Lower lobe of right lung (tissue), 2 donors: Measurements from ENCODE around the gene PHYKPL. TPM values are rescaled to one million over a fixed set of nuclear protein-coding genes. Genes with fewer than 3 reads are reported as not detected.

Experiments used
- ATAC-seq, 2 donors: fragments of 200-7000 bp; cut with Tn5 transposase; one replicate each; pipeline ENCODE4 v1.9.1; 2020 to 2022; ENCODE audit warnings: mild to moderate bottlenecking in 2 of 2, moderate library complexity in 2 of 2
- DNase-seq: peaks from one replicate; pipeline ENCODE4 v3.0.0-alpha.2; 2020
- H3K27ac ChIP-seq: fragments of 200-600 bp; one replicate; pipeline ENCODE4 v1.8.0; 2022
- H3K27me3 ChIP-seq: fragments of 200-600 bp; one replicate; pipeline ENCODE4 v1.8.0; 2022; ENCODE audit warnings: low read depth
- H3K36me3 ChIP-seq: fragments of 200-600 bp; one replicate; pipeline ENCODE4 v1.8.0; 2022; ENCODE audit warnings: mild to moderate bottlenecking
- H3K4me1 ChIP-seq: fragments of 200-600 bp; one replicate; pipeline ENCODE4 v1.8.0; 2022
- H3K4me3 ChIP-seq: fragments of 200-600 bp; one replicate; pipeline ENCODE4 v1.8.0; 2022; ENCODE audit warnings: mild to moderate bottlenecking
- H3K9me3 ChIP-seq: fragments of 200-600 bp; one replicate; pipeline ENCODE4 v1.8.0; 2022
- intact Hi-C: fragments of 100-400 bp; cut with DNase I; formaldehyde crosslinking; loops from one replicate; pipeline ENCODE4 v1.11.0; 2022
- total RNA-seq: library from RNA; stranded (reverse); fragmentation: NEBNext Ultra II Directional; extraction: Animal tissue kit (Norgen Biotek cat#: 25700); gene quantifications from one replicate; pipeline ENCODE4 v1.2.1, GENCODE V29; 2021
- TF ChIP-seq, protein P1 (sequence below): fragments of 200-600 bp; IDR thresholded peaks from one replicate; pipeline ENCODE4 v1.8.0; 2022; ENCODE audit warnings: antibody characterized with exemption, mild to moderate bottlenecking
- donor health status: DM: no; HTN: yes; CAD: no; lungs with severe emphysema.

The PHYKPL gene
- total RNA-seq, 1 donor from 2014 or later, result 101 TPM

DNA sequence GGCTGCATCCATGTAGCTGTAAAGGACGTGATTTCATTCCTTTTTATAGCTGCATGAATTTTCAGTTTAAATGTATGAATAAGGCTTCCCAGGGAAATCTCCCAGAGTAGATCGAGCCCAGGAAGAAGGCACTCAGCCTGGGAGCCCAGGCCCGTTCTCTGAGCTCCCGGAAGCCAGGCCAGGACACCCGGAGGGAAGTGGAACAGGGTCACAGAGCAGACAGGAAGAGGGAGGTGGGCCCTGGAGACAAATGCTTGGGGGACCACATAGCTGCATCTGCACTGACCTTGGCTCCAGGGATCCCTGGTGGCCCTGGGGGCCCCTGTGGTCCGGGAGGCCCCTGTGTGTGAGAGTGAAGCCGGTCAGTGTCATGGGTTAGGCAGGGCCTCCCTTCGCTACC, 19.7 kb upstream of the PHYKPL start:
- no peaks in the 10 kb centered on the region for H3K36me3 ChIP-seq
- no peak overlapping the region for H3K4me3 ChIP-seq
- no peak overlapping the region for H3K27ac ChIP-seq
- ATAC-seq (no peak), DNase-seq (no peak)
- H3K4me1 ChIP-seq, result no peaks in the 10 kb centered on the region
- intact Hi-C loops, result no loop called here
- H3K9me3 ChIP-seq, result no peaks in the 10 kb centered on the region
- TF ChIP-seq, protein P1, sequence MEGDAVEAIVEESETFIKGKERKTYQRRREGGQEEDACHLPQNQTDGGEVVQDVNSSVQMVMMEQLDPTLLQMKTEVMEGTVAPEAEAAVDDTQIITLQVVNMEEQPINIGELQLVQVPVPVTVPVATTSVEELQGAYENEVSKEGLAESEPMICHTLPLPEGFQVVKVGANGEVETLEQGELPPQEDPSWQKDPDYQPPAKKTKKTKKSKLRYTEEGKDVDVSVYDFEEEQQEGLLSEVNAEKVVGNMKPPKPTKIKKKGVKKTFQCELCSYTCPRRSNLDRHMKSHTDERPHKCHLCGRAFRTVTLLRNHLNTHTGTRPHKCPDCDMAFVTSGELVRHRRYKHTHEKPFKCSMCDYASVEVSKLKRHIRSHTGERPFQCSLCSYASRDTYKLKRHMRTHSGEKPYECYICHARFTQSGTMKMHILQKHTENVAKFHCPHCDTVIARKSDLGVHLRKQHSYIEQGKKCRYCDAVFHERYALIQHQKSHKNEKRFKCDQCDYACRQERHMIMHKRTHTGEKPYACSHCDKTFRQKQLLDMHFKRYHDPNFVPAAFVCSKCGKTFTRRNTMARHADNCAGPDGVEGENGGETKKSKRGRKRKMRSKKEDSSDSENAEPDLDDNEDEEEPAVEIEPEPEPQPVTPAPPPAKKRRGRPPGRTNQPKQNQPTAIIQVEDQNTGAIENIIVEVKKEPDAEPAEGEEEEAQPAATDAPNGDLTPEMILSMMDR, result no peak
- no peaks in the 10 kb centered on the region for H3K27me3 ChIP-seq

DNA sequence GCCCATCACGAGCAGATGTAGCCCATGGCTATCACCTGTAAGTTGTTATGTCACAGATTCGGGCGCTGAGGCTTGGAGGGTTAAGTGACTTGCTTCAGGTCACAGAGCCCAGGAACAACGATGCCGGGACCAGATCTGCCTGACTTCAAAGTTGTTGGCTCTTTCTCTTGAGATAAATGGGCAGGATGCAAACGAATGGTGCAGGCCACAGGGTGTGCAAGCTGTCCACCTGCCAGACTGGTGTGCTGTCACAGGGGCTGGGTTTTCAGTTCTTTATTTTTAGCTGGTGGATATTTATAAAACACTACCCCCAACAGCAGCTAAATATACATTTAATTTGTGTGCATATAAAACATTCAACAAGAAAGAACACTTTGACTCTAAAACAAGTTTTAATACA, 17.7 kb upstream of the PHYKPL start:
- Histone ChIP-seq H3K27me3 (no peaks in the 10 kb centered on the region), H3K9me3 (no peaks in the 10 kb centered on the region), H3K4me1 (no peaks in the 10 kb centered on the region), H3K27ac (no peak overlapping the region), H3K4me3 (no peak overlapping the region), H3K36me3 (no peaks in the 10 kb centered on the region)
- intact Hi-C loops, result no loop called here
- TF ChIP-seq, protein P1, result no peak
- ATAC-seq, result no peak
- no peak for DNase-seq

DNA sequence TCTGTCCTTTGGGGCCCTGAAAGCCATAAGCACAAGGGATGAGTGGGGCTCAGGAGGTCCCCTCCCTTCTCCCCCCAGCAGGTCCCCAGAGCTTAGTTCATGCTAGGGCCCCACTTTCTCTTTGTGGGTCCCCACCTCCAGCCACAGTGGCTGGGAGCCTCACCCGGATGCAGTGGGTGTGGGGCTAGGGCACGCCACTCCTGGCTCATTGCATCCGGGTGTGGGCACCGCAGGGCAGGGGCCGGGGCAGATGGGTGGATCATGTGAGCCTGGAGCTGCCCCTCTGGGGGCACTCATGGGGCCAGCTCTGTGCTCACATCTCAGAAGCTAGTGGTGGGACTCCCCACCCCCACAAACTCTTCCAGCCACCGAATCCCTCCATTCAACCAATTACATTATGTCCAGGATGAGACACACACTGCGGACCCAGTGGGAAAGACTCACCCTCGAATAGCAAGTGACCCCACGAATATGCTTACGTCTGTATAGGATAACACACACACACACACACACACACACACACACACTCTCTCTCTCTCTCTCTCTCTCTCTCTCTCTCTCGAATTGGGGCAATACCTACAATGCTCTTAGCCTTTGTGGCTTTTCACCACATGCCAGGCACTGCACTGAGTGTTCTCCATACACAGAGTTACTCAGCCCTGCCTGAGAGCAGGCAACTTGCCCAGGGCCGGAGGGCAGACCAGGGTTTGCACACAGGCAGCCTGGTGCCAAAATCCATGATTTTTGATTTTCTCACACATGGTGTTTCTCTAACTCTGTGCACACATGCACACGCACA, 16.8 kb upstream of the PHYKPL start:
- Histone ChIP-seq H3K27me3 (no peaks in the 10 kb centered on the region), H3K4me1 (no peaks in the 10 kb centered on the region), H3K4me3 (no peak overlapping the region), H3K36me3 (no peaks in the 10 kb centered on the region), H3K9me3 (no peaks in the 10 kb centered on the region), H3K27ac (no peak overlapping the region)
- ATAC-seq, result peak; percentile 49 to 73
- intact Hi-C loops, result no loop called here
- DNase-seq, result no peak
- TF ChIP-seq, protein P1, result no peak

DNA sequence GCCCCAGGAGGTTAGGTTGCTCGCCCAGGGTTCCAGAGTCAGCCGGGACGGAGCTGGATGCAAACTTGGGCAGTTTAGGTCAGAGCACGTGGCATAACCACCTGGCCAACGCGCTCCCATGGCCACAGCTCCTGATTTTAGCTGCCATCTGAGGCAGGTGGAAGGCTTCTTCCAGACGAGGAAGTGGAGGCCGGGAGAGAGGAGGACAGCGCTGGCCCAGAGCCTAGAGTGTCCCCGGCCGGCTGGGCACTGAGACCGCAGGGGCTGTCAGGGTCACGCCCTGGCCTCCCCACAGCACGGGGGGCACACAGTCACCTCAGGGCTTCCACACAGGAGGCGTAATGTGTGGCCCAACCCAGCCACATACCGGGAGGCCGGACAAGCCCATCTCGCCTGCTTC, 16.1 kb upstream of the PHYKPL start:
- intact Hi-C loops, result no loop called here
- ATAC-seq, result peak in 1 of 2 donors; percentile 11
- no peaks in the 10 kb centered on the region for H3K9me3 ChIP-seq
- no peaks in the 10 kb centered on the region for H3K36me3 ChIP-seq
- TF ChIP-seq, protein P1, result no peak
- no peak overlapping the region for H3K27ac ChIP-seq
- DNase-seq, result no peak
- H3K4me3 ChIP-seq, result no peak overlapping the region
- no peaks in the 10 kb centered on the region for H3K4me1 ChIP-seq
- no peaks in the 10 kb centered on the region for H3K27me3 ChIP-seq

DNA sequence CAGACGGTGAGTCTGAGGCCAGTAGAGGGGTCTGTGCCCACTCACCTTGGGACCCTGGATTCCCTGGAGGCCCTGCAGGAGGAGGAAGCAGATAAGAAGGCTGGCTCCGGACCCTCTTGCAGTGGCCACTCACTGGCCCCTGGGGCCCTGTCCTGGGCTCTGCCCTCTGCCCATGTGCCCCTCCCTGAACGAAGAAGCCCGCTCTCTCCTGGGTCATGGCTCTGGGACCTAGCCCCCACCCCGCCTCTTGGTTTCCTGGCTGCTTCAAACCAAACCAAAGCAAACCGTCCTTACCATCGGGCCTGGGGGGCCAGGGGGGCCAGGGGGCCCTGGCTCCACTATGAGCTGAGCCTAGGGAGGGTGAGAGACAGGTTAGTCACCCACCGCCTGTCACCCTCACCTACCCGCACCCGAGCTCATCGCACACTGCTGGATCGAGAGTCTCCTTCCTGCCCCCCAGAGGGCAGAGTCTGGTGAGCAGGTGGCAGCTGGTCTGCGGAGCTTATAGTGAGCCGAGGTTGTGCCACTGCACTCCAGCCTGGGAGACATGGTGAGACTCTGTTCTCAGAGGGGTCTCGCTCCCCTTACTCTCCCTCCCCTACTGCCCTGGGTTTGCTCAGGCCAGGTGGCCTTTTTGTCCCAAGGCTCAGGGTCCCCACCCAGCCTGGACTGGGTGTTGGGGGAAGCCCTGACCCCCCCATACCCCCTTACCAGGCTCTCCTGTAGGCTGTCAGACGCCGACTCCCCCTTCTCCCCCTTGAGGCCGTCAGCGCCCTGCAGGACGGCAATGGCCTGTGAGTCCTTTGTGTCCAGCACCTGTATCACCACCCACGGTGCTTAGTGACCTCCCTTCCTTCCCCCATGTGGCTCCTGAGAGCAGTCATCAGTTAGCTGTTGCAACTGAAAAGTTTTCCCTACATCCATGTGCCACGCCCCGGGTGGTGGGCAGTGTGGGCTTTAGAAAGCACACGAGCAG, 15.2 kb upstream of the PHYKPL start:
- H3K4me3 ChIP-seq, result no peak overlapping the region
- no peaks in the 10 kb centered on the region for H3K36me3 ChIP-seq
- no peaks in the 10 kb centered on the region for H3K9me3 ChIP-seq
- no peak for DNase-seq
- no peaks in the 10 kb centered on the region for H3K27me3 ChIP-seq
- ATAC-seq, result no peak
- TF ChIP-seq, protein P1, result no peak
- no peaks in the 10 kb centered on the region for H3K4me1 ChIP-seq
- H3K27ac ChIP-seq, result no peak overlapping the region
- intact Hi-C loops, result no loop called here
